Natural killer cell (primary cell): Measurements from ENCODE around the gene CD58. TPM values are rescaled to one million over a fixed set of nuclear protein-coding genes. Genes with fewer than 3 reads are reported as not detected.

Experiments used
- ATAC-seq, 3 donors: fragments of 150-1000 bp in 2 of 3; fragments of 200-7000 bp in 1 of 3; cut with Tn5 transposase; 1 replicate in 1 of 3; 2 replicates in 2 of 3; pipeline ENCODE4 v1.10.0; 2021; ENCODE audit warnings: mild to moderate bottlenecking in 2 of 3, moderate library complexity in 2 of 3
- DNase-seq, 2 donors: peaks; one replicate each; pipeline versions ENCODE4 v3.0.0 to v3.0.0-alpha.2; 2013 to 2021; ENCODE audit warnings: mixed read lengths in 1 of 2
- H3K27ac ChIP-seq: one replicate; pipeline ENCODE4 v1.5.1; 2013; ENCODE audit warnings: mild to moderate bottlenecking, low read length
- H3K27me3 ChIP-seq: one replicate; pipeline ENCODE4 v1.6.1; 2013; ENCODE audit warnings: low read length; ENCODE audit not compliant: control insufficient read depth, insufficient read depth
- H3K36me3 ChIP-seq: one replicate; pipeline ENCODE4 v1.6.1; 2013; ENCODE audit warnings: low read length; ENCODE audit not compliant: control insufficient read depth, insufficient read depth
- H3K4me1 ChIP-seq: one replicate; pipeline ENCODE4 v1.6.1; 2013; ENCODE audit warnings: low read length; ENCODE audit not compliant: control insufficient read depth, insufficient read depth
- H3K4me3 ChIP-seq: one replicate; pipeline ENCODE4 v1.5.1; 2013; ENCODE audit warnings: low read length
- H3K9me3 ChIP-seq: one replicate; pipeline ENCODE4 v1.6.1; 2013; ENCODE audit warnings: low read length; ENCODE audit not compliant: control insufficient read depth, insufficient read depth
- H3K27ac Mint-ChIP-seq, 2 donors: one replicate each; pipeline ENCODE4 v1.8.0; 2022; ENCODE audit warnings: mild to moderate bottlenecking in 2 of 2, mixed read lengths in 2 of 2, moderate library complexity in 1 of 2
- H3K27me3 Mint-ChIP-seq, 2 donors: one replicate each; pipeline ENCODE4 v1.8.0; 2022; ENCODE audit warnings: low read depth in 2 of 2, mixed read lengths in 2 of 2
- H3K36me3 Mint-ChIP-seq: one replicate; pipeline ENCODE4 v1.8.0; 2022; ENCODE audit warnings: mixed read lengths
- H3K4me1 Mint-ChIP-seq, 2 donors: one replicate each; pipeline ENCODE4 v1.8.0; 2022; ENCODE audit warnings: mixed read lengths in 2 of 2
- H3K4me3 Mint-ChIP-seq: one replicate; pipeline ENCODE4 v1.8.0; 2022; ENCODE audit warnings: mild to moderate bottlenecking, moderate library complexity, mixed read lengths
- H3K9me3 Mint-ChIP-seq, 2 donors: one replicate each; pipeline ENCODE4 v1.8.0; 2022; ENCODE audit warnings: mixed read lengths in 2 of 2
- CTCF ChIP-seq: fragments of 200-600 bp; IDR thresholded peaks from one replicate; pipeline ENCODE4 v1.8.0; 2022; ENCODE audit warnings: antibody characterized with exemption
- WGBS: methylation state at CpG from one replicate; pipeline ENCODE4 v1.1.7; 2013; ENCODE audit warnings: missing lambda C conversion rate; ENCODE audit not compliant: insufficient coverage; 5-methylcytosine and 5-hydroxymethylcytosine counted together
- intact Hi-C: fragments of 100-400 bp; cut with micrococcal nuclease; formaldehyde crosslinking; loops from one replicate; pipeline ENCODE4 v1.14.2; 2022
- total RNA-seq, 4 donors: library from RNA; stranded (reverse); fragments of 120-200 nt in 1 of 4; gene quantifications; one replicate each; pipeline versions ENCODE4 v1.2.3 to v1.2.4, GENCODE V29; 2013 to 2022

CD58 gene
- total RNA-seq, 3 donors from 2014 or later (not counting 1 experiment from before 2014, with no cell fraction given): 27.4 to 34.0 (median 28.6) TPM

- WGBS: 96% methylated on average over 12 of the region's 12 CpGs
- Mint-ChIP-seq H3K4me1 (peaks cover 15 to 37% of the 10 kb centered on the region in 2 donors), H3K36me3 (no peaks in the 10 kb centered on the region), H3K27me3 (no peaks in the 10 kb centered on the region), H3K27ac (peak overlapping the region in 1 of 2 donors; percentile 40), H3K9me3 (no peaks in the 10 kb centered on the region), H3K4me3 (no peak overlapping the region)
- Histone ChIP-seq H3K27ac (no peak overlapping the region), H3K9me3 (no peaks in the 10 kb centered on the region), H3K36me3 (no peaks in the 10 kb centered on the region), H3K4me1 (peaks cover 19% of the 10 kb centered on the region), H3K4me3 (no peak overlapping the region), H3K27me3 (no peaks in the 10 kb centered on the region)
- DNase-seq: no peak
- ATAC-seq: no peak
- no peak for TF ChIP-seq CTCF
- intact Hi-C loops: no loop called here
These were observed 76.5 kb downstream of the CD58 start for GRCh38 chr1:116494353-116494692.

DNA sequence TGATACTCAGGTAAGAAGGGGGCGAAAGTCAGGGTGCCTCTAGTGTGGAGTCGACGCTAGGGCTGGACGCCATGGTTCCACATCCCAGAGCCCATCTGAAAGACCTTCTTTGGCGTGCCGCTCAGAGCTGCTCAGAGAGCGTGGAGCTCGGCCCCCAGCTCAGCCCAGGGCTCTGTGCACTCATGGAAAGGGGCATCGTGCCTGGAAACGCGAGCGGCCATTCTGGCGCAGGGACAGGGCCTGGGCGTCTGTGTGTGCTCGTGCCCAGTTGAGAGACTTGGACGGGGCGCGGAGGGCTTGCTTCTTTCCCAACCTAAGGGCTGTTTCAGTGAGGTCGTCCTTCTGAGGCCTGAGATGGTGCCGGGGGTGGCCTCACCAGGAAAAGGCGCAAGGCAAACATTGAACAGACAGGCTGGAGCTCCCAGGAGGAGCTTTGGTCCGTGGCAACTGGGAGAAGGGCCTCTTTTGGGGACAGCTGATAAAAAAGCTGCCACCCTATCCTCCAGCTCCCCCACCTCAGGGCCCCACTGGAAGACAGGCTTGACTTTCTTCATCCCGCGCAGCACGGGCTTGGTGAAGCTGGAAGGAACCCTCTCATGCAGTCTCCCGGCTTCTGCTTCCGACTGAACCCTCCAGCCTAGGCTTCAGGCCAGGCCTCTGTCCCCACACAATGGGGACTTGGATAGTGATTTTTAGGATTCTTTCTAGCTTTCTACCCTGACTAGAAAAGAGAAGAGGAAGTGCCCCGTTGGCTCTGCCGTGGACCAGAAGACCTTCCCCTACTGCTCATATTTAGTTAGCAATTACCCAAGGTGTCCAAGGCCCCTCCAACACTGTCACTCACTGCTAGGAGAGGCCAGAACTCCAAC, 77.1 kb downstream of the CD58 start:
- no peak for ATAC-seq
- no peak overlapping the region for H3K27ac Mint-ChIP-seq
- Histone ChIP-seq H3K27ac (no peak overlapping the region), H3K4me1 (peaks cover 13% of the 10 kb centered on the region), H3K4me3 (no peak overlapping the region), H3K27me3 (no peaks in the 10 kb centered on the region), H3K9me3 (no peaks in the 10 kb centered on the region), H3K36me3 (no peaks in the 10 kb centered on the region)
- no peak for DNase-seq
- no peaks in the 10 kb centered on the region for H3K36me3 Mint-ChIP-seq
- H3K27me3 Mint-ChIP-seq: no peaks in the 10 kb centered on the region
- peaks cover 10 to 31% of the 10 kb centered on the region in 2 donors for H3K4me1 Mint-ChIP-seq
- TF ChIP-seq CTCF: no peak
- no peak overlapping the region for H3K4me3 Mint-ChIP-seq
- intact Hi-C loops: no loop called here
- no peaks in the 10 kb centered on the region for H3K9me3 Mint-ChIP-seq
- WGBS: 94% methylated on average over 28 of the region's 29 CpGs

- H3K4me1 Mint-ChIP-seq: peaks cover 10 to 31% of the 10 kb centered on the region in 2 donors
- no peaks in the 10 kb centered on the region for H3K36me3 Mint-ChIP-seq
- Histone ChIP-seq H3K27ac (no peak overlapping the region), H3K27me3 (no peaks in the 10 kb centered on the region), H3K36me3 (no peaks in the 10 kb centered on the region), H3K9me3 (no peaks in the 10 kb centered on the region), H3K4me1 (peaks cover 11% of the 10 kb centered on the region), H3K4me3 (no peak overlapping the region)
- no peak overlapping the region for H3K4me3 Mint-ChIP-seq
- intact Hi-C loops: no loop called here
- no peak for TF ChIP-seq CTCF
- ATAC-seq (no peak), DNase-seq (no peak)
- H3K27ac Mint-ChIP-seq: no peak overlapping the region
- H3K27me3 Mint-ChIP-seq: no peaks in the 10 kb centered on the region
- H3K9me3 Mint-ChIP-seq: no peaks in the 10 kb centered on the region
- 93% methylated on average over 7 of the region's 7 CpGs for WGBS
These were observed 77.8 kb downstream of the CD58 start for GRCh38 chr1:116493036-116493435.
